NT2/D1 (cell line): ENCODE data around the gene SLC25A15.

Source experiments
- SUZ12 ChIP-seq: IDR thresholded peaks from 2 replicates; pipeline ENCODE4 v1.6.1; 2011; ENCODE audit not compliant: insufficient read length, insufficient read depth; ENCODE audit errors: extremely low read depth
- YY1 ChIP-seq: IDR thresholded peaks from 2 replicates; pipeline ENCODE4 v1.6.1; 2011; ENCODE audit not compliant: insufficient read length, insufficient read depth

- TF ChIP-seq YY1 (no peak), SUZ12 (no peak)
Measured at GRCh38 chr13:40770609-40770933, 18.8 kb upstream of the SLC25A15 start.
